Spleen (tissue), 7 donors: ENCODE measurements around the gene SLC8A1.

Experiments used
- POLR2A ChIP-seq, 3 donors: fragments of 450-650 bp; IDR thresholded peaks; one replicate each; pipeline ENCODE4 v1.5.1; 2017; ENCODE audit warnings: antibody characterized with exemption in 3 of 3, mild to moderate bottlenecking in 1 of 3
- TF ChIP-seq, protein P1 (sequence below), 11 experiments: fragments of 200-600 bp in 7 of 11; fragments of 450-650 bp in 4 of 11; sonication (generic) in 4 of 11; IDR thresholded peaks in 8 of 11; conservative IDR thresholded peaks in 3 of 11; 1 replicate in 7 of 11; 2 replicates in 4 of 11; pipeline versions ENCODE4 v1.4.0 to v1.8.0; 2016 to 2021; ENCODE audit warnings: antibody characterized with exemption in 11 of 11, inconsistent platforms in 4 of 11, mild to moderate bottlenecking in 1 of 11
- donor health status: DM: no; HTN: no; CAD: no; lungs with moderate emphysema.
- donor health status: DM: no; HTN: no; CAD: no.
- donor health status: DM: no; HTN: no; CAD: no.

DNA sequence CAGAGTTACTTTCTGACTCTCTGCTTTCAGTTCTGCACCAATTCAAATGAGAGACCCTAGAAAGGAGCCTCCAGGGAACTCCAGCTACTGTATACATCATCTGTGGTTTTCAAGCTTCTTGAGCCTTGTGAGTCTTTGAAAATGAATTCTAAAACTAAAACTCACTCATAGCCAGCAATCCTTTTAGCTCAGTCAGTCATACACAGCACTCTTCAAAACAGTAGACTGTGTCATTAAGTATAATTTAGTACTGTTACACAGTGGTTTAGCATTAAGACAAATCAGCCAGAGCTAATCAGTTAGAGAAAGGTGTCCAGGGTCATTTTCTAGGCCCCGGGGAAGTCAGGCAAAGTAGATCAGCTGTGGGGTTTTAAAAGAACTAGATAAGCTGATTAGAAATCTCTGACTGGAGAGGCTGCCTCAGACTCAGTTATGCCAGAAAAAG is 350.7 kb downstream of the SLC8A1 start:
- TF ChIP-seq, protein P1, sequence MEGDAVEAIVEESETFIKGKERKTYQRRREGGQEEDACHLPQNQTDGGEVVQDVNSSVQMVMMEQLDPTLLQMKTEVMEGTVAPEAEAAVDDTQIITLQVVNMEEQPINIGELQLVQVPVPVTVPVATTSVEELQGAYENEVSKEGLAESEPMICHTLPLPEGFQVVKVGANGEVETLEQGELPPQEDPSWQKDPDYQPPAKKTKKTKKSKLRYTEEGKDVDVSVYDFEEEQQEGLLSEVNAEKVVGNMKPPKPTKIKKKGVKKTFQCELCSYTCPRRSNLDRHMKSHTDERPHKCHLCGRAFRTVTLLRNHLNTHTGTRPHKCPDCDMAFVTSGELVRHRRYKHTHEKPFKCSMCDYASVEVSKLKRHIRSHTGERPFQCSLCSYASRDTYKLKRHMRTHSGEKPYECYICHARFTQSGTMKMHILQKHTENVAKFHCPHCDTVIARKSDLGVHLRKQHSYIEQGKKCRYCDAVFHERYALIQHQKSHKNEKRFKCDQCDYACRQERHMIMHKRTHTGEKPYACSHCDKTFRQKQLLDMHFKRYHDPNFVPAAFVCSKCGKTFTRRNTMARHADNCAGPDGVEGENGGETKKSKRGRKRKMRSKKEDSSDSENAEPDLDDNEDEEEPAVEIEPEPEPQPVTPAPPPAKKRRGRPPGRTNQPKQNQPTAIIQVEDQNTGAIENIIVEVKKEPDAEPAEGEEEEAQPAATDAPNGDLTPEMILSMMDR (IDR thresholded peaks at IDR 0.05 in 8 of 11, conservative IDR thresholded peaks at IDR 0.05 in 3 of 11) = no peak
- TF ChIP-seq POLR2A (IDR thresholded peaks at IDR 0.05) = no peak
